ENCODE measurements around the gene LMO7.

DNA sequence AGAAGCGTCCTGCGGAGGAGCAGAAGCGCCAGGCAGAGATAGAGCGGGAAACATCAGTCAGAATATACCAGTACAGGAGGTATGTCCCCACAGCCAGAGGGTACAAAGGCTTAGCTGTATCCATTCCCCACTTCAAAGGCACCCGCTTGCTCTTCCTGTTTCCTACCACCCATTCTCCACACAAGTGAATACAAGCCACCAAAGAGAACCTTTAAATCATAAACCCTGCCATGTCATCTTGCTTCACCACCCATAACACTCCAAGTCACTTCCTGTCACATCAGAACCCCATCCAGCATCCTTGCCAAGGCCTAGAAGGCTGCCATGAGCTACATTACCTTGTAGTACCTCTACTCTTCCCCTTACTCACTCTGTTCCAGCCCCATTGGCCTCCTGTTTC is 205.8 kb downstream of the LMO7 start:
- no peak for TF ChIP-seq RFX5 (IDR thresholded peaks at IDR 0.05; ENCODE audit: low read depth, low read length)
- TF ChIP-seq, protein P1, sequence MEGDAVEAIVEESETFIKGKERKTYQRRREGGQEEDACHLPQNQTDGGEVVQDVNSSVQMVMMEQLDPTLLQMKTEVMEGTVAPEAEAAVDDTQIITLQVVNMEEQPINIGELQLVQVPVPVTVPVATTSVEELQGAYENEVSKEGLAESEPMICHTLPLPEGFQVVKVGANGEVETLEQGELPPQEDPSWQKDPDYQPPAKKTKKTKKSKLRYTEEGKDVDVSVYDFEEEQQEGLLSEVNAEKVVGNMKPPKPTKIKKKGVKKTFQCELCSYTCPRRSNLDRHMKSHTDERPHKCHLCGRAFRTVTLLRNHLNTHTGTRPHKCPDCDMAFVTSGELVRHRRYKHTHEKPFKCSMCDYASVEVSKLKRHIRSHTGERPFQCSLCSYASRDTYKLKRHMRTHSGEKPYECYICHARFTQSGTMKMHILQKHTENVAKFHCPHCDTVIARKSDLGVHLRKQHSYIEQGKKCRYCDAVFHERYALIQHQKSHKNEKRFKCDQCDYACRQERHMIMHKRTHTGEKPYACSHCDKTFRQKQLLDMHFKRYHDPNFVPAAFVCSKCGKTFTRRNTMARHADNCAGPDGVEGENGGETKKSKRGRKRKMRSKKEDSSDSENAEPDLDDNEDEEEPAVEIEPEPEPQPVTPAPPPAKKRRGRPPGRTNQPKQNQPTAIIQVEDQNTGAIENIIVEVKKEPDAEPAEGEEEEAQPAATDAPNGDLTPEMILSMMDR (conservative IDR thresholded peaks at IDR 0.05; ENCODE audit: low read depth, low read length), result no peak
- no peak for TF ChIP-seq POLR2A (IDR thresholded peaks at IDR 0.05; ENCODE audit: low read depth, low read length)
- TF ChIP-seq, protein P2, sequence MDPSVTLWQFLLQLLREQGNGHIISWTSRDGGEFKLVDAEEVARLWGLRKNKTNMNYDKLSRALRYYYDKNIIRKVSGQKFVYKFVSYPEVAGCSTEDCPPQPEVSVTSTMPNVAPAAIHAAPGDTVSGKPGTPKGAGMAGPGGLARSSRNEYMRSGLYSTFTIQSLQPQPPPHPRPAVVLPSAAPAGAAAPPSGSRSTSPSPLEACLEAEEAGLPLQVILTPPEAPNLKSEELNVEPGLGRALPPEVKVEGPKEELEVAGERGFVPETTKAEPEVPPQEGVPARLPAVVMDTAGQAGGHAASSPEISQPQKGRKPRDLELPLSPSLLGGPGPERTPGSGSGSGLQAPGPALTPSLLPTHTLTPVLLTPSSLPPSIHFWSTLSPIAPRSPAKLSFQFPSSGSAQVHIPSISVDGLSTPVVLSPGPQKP (IDR thresholded peaks at IDR 0.05; ENCODE audit: borderline replicate concordance, low read depth, low read length), result no peak
- no peak for TF ChIP-seq NFE2L2 (IDR thresholded peaks at IDR 0.05; ENCODE audit: low read depth, low read length)
- no peak for TF ChIP-seq CEBPB (IDR thresholded peaks at IDR 0.05; ENCODE audit: low read depth, low read length)
